Measurements from ENCODE around the gene GABRA6.

GRCh38 chr5:161703528-161703927 lies 18.0 kb downstream of the GABRA6 start:
- TF ChIP-seq CTCF (IDR thresholded peaks at IDR 0.05) (no peak), POLR2A (IDR thresholded peaks at IDR 0.05) (no peak)
